Mesothelial cell of epicardium (in vitro differentiated cells): ENCODE measurements around the gene LINC01488. TPM values are rescaled to one million over a fixed set of nuclear protein-coding genes. Genes with fewer than 3 reads are reported as not detected.

Experiments used
- DNase-seq, 2 experiments: peaks; one replicate each; pipeline ENCODE4 v3.0.0; 2021; ENCODE audit warnings: low spot score in 2 of 2; ENCODE audit not compliant: unreplicated experiment in 2 of 2
- H3K27ac Mint-ChIP-seq: 2 replicates; pipeline ENCODE4 v1.8.0; 2021; ENCODE audit warnings: mixed read lengths
- H3K27me3 Mint-ChIP-seq: 2 replicates; pipeline ENCODE4 v1.8.0; 2021; ENCODE audit warnings: low read depth, mixed read lengths
- H3K36me3 Mint-ChIP-seq: 2 replicates; pipeline ENCODE4 v1.8.0; 2021; ENCODE audit warnings: mixed read lengths
- H3K4me1 Mint-ChIP-seq: 2 replicates; pipeline ENCODE4 v1.8.0; 2021; ENCODE audit warnings: mixed read lengths
- H3K4me3 Mint-ChIP-seq: 2 replicates; pipeline ENCODE4 v1.8.0; 2021; ENCODE audit warnings: mild to moderate bottlenecking, moderate library complexity, mixed read lengths
- H3K9me3 Mint-ChIP-seq: 2 replicates; pipeline ENCODE4 v1.8.0; 2021; ENCODE audit warnings: mixed read lengths
- CTCF ChIP-seq: fragments of 200-600 bp; sonication (generic); IDR thresholded peaks from one replicate; pipeline ENCODE4 v1.5.0; 2021; ENCODE audit warnings: antibody characterized with exemption; ENCODE audit not compliant: unreplicated experiment
- total RNA-seq: library from RNA; stranded (reverse); gene quantifications from 3 replicates; pipeline ENCODE4 v1.2.1, GENCODE V29; 2021

Gene LINC01488
- total RNA-seq, 1 donor from 2014 or later = not detected

GRCh38 chr11:69516526-69516925 is 35.1 kb downstream of the LINC01488 start:
- Mint-ChIP-seq H3K4me1 (no peaks in the 10 kb centered on the region), H3K4me3 (no peak overlapping the region), H3K27me3 (peaks cover 2% of the 10 kb centered on the region), H3K27ac (no peak overlapping the region), H3K36me3 (no peaks in the 10 kb centered on the region), H3K9me3 (peaks cover 28% of the 10 kb centered on the region)
- TF ChIP-seq CTCF = no peak
- DNase-seq = no peak

- no peaks in the 10 kb centered on the region for H3K4me1 Mint-ChIP-seq
- no peaks in the 10 kb centered on the region for H3K36me3 Mint-ChIP-seq
- peaks cover 28% of the 10 kb centered on the region for H3K9me3 Mint-ChIP-seq
- no peak overlapping the region for H3K4me3 Mint-ChIP-seq
- no peak for DNase-seq
- TF ChIP-seq CTCF = no peak
- H3K27me3 Mint-ChIP-seq = peaks cover 2% of the 10 kb centered on the region
- H3K27ac Mint-ChIP-seq = no peak overlapping the region
Observed at GRCh38 chr11:69518081-69518950, 36.9 kb downstream of the LINC01488 start.

GRCh38 chr11:69520186-69520916 is 38.9 kb downstream of the LINC01488 start:
- H3K4me3 Mint-ChIP-seq = no peak overlapping the region
- no peak for TF ChIP-seq CTCF
- no peak for DNase-seq
- no peak overlapping the region for H3K27ac Mint-ChIP-seq
- peaks cover 28% of the 10 kb centered on the region for H3K9me3 Mint-ChIP-seq
- H3K27me3 Mint-ChIP-seq = peaks cover 2% of the 10 kb centered on the region
- no peaks in the 10 kb centered on the region for H3K36me3 Mint-ChIP-seq
- peaks cover 10% of the 10 kb centered on the region for H3K4me1 Mint-ChIP-seq

- Mint-ChIP-seq H3K4me3 (no peak overlapping the region), H3K4me1 (peaks cover 10% of the 10 kb centered on the region), H3K27ac (no peak overlapping the region), H3K36me3 (no peaks in the 10 kb centered on the region), H3K27me3 (peaks cover 2% of the 10 kb centered on the region), H3K9me3 (peaks cover 19% of the 10 kb centered on the region)
- no peak for TF ChIP-seq CTCF
- no peak for DNase-seq
Observed at GRCh38 chr11:69521457-69521856, 40.0 kb downstream of the LINC01488 start.

GRCh38 chr11:69523453-69523852 is 42.0 kb downstream of the LINC01488 start:
- Mint-ChIP-seq H3K9me3 (peaks cover 6% of the 10 kb centered on the region), H3K36me3 (no peaks in the 10 kb centered on the region), H3K27ac (no peak overlapping the region), H3K4me1 (peaks cover 10% of the 10 kb centered on the region), H3K27me3 (peaks cover 2% of the 10 kb centered on the region), H3K4me3 (no peak overlapping the region)
- DNase-seq = no peak
- TF ChIP-seq CTCF = no peak
